Anterior cingulate cortex (tissue), 58 donors: ENCODE results near the gene BCR.

Source experiments
- DNase-seq, 58 donors: peaks; one replicate each; lab custom pipeline; 2025; lab: John Stamatoyannopoulos, UW

BCR gene

GRCh38 chr22:23168391-23169042 is 11.8 kb upstream of the BCR start:
- DNase-seq, result no peak

GRCh38 chr22:23169043-23169406 is 11.3 kb upstream of the BCR start:
- DNase-seq, result no peak

GRCh38 chr22:23175817-23176644 is 4.3 kb upstream of the BCR start:
- DNase-seq, result no peak

GRCh38 chr22:23176645-23177027 is 3.7 kb upstream of the BCR start:
- no peak for DNase-seq

- no peak for DNase-seq
Observed at GRCh38 chr22:23177197-23177596, 3.1 kb upstream of the BCR start.

- DNase-seq, result peak in 53 of 58 donors; percentile 11 to 81 (median 48)
Observed at GRCh38 chr22:23178512-23179254, 1.6 kb upstream of the BCR start.

- peak in 37 of 58 donors; percentile 30 to 78 (median 52) for DNase-seq
Observed at GRCh38 chr22:23179381-23180299, 669 bp upstream of the BCR start.

- no peak for DNase-seq
Observed at GRCh38 chr22:23180893-23181720, 798 bp downstream of the BCR start.

- DNase-seq, result no peak
Observed at GRCh38 chr22:23181721-23182308, 1.5 kb downstream of the BCR start.

- DNase-seq, result peak in 18 of 58 donors; percentile 8 to 64 (median 21)
Observed at GRCh38 chr22:23182309-23183060, 2.2 kb downstream of the BCR start.

- DNase-seq, result peak in 54 of 58 donors; percentile 28 to 91 (median 72)
Observed at GRCh38 chr22:23183061-23183698, 2.9 kb downstream of the BCR start.

GRCh38 chr22:23184100-23184763 is 3.9 kb downstream of the BCR start:
- DNase-seq, result no peak

GRCh38 chr22:23184764-23185113 is 4.4 kb downstream of the BCR start:
- no peak for DNase-seq

GRCh38 chr22:23187211-23187610 is 6.9 kb downstream of the BCR start:
- no peak for DNase-seq

- peak in 4 of 58 donors; percentile 15 to 55 (median 37) for DNase-seq
Observed at GRCh38 chr22:23187871-23188700, 7.8 kb downstream of the BCR start.

GRCh38 chr22:23190526-23190925 is 10.2 kb downstream of the BCR start:
- DNase-seq, result peak in 5 of 58 donors; percentile 8 to 46 (median 16)
